Measurements from ENCODE around the gene BAD.

DNA sequence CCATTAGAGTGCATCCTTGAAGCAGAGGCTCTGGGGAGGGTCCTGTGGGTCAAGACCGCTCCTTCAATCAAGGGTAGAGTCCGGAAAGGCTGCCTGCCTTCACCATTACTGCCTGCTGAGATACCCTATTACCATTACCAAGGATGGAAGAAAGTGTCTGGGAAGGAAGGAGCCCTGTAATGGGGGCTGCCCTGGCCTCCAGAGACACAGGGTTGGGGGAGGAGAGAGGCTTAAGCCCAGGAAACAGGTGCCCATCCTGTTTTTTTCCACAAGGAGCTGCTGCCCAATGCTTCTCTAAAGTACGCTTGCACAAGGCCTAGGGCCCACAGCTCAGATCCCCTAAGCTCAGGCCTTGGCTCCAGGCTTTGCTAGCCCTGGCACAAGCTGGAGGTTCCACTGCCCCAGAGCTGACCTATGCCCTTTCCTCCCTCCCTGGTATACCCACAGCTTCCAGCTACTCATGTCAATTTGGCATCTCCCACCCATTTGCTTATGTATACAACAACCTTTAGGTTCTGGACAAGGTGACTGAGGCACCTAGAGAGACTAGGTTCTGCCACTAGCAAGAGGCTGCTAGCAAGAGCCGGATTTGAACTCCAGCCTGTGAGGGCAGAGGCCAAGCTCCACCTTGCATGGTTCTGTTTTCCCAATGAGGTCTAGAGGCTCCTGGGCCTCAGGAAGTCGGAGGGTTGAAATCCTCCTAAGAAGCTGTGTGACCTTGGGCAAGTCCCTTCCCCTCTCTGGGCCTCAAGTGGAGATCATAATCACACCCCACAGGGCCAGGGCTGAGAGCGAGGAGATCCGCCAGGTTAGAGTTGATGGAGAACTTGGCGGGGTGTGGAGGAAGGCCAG is 34.7 kb downstream of the BAD start:
- no peak for TF ChIP-seq SP1 (IDR thresholded peaks at IDR 0.05)
- TF ChIP-seq ARNT (IDR thresholded peaks at IDR 0.05) = no peak
- no peak for TF ChIP-seq SUZ12 (IDR thresholded peaks at IDR 0.05)
- TF ChIP-seq TARDBP (IDR thresholded peaks at IDR 0.05) = no peak
- TF ChIP-seq FOXM1 (IDR thresholded peaks at IDR 0.05; ENCODE audit: borderline replicate concordance) = no peak
- TF ChIP-seq NFRKB (IDR thresholded peaks at IDR 0.05) = no peak
- TF ChIP-seq ELF4 (IDR thresholded peaks at IDR 0.05) = no peak
- no peak for TF ChIP-seq BHLHE40 (IDR thresholded peaks at IDR 0.05; ENCODE audit: borderline replicate concordance)
- TF ChIP-seq ZNF384 (IDR thresholded peaks at IDR 0.05) = no peak
- TF ChIP-seq FOXK2 (IDR thresholded peaks at IDR 0.05) = no peak
- TF ChIP-seq HDGF (IDR thresholded peaks at IDR 0.05; ENCODE audit: borderline replicate concordance) = no peak
